GM18519 (cell line): ENCODE measurements around the gene TRIM40.
"Not testable (repeated sequence)": the region's sequence is repeated elsewhere in the genome, so short reads cannot be mapped to it uniquely, and the experiment has no call there.

Source experiments
- ATAC-seq: cut with Tn5 transposase; IDR thresholded peaks from one replicate; pipeline ENCODE4 v1.9.1; 2021; ENCODE audit warnings: mild to moderate bottlenecking, moderate library complexity; ENCODE audit not compliant: unreplicated experiment, low FRiP score

Gene TRIM40

DNA sequence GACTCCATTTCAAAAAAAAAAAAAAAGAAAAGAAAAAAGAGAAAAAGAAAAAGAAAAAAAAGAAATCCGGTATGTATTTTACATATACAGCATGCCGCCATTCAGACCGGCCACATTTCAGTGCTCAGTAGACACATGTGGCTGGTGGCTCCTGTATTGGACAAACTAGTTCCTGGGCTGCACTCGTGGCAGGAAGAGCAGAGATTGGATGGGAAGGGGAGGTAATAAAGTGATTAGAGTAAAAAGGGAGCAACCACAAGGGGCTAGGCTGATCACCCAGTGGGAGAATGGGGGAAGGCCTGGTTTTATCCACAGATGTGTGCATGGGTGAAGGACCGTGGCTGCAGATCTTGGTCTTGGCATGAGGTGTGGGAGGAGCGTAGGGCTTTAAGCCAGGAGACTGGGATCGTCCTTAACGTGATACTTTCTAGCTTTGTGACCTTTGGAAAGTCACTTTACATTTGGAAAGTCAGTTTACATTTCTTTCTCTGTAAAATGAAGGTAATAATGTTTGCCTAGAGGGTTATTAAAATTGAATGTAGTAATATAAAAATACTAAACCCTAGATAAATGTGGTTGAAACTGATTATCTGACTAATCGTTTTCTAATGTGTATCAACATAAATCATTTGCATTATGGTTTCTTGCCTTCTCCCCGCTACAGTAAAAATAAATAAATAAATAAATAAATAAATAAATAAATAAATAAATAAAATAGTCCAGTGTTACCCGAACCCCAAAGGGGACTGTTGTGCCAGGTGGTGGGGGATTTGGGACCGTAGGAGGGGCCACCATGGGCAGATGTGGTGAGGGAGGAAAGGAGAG lies 26.5 kb downstream of the TRIM40 start:
- no peak for ATAC-seq

DNA sequence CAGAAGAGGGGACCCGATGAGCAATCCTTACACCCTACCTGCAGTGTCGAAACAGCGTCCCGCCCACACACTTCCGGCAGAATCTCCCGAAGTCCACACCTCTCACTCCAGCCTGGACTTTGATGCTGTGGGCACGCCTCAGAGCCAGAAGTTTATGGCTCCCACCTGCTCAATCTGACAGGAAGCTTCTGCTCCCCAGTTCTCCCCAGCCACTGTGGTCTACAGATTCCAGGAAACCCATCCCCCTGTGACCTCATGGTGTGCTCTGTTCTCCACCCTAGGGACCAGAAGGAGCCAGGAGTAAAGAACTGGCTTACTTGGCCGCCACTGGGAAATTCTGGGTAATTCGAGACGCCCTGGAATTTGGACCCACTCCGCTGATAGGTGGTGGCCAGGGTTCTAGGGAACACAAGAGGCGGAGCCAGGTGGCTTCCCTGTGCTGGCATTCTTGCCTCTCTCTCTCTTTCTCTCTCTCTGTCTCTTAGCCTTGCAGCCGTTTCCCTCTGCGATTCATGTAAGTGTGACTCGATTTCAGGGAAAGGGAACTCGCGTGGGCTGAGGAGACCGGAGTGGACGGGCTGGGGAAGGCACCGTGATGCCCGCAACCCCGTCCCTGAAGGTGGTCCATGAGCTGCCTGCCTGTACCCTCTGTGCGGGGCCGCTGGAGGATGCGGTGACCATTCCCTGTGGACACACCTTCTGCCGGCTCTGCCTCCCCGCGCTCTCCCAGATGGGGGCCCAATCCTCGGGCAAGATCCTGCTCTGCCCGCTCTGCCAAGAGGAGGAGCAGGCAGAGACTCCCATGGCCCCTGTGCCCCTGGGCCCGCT lies 27.4 kb downstream of the TRIM40 start, which contains the start of gene TRIM15:
Gene TRIM15 (plus strand): TSS at position 457 of the 828 bp plus-strand sequence. CDS start 139 bp downstream, at position 596.
- no peak for ATAC-seq

DNA sequence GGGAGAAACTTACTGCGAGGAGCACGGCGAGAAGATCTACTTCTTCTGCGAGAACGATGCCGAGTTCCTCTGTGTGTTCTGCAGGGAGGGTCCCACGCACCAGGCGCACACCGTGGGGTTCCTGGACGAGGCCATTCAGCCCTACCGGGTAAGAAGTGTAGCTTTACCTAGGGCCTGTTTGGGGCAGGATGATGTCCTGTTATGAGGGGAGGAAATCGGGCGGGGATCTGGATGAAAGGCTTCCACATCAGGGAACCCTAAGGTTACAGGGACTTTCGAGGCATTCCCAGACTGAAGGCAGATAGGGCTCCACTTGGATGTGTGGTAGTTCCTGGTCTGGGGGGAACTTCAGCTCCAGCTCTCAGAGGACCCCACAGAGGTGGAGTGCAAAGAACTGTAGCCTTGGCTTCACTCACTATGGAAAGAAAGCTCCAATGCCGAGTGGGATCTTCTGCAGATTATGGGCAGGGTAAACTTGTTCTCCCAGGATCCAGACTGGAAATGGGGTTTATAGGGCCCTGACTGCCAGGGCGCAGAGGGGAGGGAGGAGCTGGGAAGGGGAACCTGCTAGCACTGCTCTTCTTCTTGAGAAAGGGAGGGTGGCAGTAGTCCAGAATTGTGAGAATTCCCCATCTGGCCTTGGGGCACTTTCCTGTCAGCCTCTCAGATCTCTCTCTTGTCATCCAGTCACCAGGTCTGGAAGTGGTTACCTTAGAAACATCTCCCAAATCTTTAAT lies 28.1 kb downstream of the TRIM40 start:
- ATAC-seq = no peak

DNA sequence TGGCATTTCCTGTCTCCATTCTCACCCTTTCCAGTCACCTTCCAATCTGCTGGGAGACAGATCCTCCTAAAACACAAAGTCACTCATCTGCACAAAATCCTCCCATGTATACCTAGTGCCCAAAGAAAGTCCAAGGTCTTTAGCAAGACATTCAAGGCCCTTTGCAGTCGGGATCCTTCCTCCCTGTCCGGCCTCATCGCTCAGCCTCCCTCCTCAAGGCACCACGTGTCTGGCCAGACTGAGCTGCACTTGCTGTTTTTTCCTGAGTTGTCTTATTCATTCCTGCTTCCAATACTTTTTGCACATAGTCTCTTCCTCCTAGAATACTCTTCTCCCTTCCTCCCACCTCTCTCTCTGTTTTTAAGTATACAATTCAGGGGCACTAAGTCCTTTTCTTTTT lies 28.8 kb downstream of the TRIM40 start:
- no peak for ATAC-seq

DNA sequence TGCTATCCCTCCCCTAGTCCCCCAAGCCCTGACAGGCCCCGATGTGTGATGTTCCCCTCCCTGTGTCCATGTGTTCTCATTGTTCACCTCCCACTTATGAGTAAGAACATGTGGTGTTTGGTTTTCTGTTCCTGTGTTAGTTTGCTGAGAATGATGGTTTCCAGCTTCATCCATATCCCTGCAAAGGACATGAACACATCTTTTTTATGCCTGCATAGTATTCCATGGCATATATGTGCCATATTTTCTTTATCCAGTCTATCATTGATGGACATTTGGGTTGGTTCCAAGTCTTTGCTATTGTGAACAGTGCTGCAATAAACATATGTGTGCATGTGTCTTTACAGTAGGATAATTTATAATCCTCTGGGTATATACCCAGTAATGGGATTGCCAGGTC lies 29.3 kb downstream of the TRIM40 start:
- not testable (repeated sequence) for ATAC-seq

DNA sequence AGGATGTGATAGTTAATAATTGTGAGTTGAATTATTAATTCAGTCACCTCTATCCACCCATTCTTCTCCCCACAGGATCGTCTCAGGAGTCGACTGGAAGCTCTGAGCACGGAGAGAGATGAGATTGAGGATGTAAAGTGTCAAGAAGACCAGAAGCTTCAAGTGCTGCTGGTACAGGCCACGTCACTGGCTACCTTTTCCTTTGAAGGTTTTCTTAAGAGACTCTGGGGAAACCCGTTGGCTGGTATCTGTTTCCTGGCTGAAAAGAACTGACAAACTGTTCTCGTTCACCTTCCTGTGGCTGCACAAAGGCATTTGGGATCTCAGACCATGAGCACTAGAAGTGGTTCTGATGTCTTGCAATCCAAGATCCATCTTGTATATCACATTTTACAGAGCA lies 31.2 kb downstream of the TRIM40 start:
- ATAC-seq = no peak

DNA sequence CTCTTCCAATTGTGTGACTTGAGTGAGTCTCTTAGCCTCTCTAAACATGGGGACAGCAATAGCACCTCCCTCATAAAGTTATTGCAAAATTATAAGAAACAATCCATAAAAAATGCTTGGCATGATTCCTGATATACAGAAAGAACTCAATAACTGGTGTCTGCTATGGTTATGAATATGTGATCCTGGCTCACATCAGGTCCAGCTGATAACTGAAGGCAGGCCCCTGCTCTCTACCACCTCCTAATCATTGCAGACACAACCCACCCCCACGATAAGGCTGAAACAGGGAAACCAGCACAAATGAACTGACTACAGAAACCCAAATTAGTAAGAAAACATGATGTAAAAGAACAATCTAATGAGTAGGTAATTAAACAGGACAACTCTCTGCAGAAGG lies 32.8 kb downstream of the TRIM40 start:
- ATAC-seq = no peak

DNA sequence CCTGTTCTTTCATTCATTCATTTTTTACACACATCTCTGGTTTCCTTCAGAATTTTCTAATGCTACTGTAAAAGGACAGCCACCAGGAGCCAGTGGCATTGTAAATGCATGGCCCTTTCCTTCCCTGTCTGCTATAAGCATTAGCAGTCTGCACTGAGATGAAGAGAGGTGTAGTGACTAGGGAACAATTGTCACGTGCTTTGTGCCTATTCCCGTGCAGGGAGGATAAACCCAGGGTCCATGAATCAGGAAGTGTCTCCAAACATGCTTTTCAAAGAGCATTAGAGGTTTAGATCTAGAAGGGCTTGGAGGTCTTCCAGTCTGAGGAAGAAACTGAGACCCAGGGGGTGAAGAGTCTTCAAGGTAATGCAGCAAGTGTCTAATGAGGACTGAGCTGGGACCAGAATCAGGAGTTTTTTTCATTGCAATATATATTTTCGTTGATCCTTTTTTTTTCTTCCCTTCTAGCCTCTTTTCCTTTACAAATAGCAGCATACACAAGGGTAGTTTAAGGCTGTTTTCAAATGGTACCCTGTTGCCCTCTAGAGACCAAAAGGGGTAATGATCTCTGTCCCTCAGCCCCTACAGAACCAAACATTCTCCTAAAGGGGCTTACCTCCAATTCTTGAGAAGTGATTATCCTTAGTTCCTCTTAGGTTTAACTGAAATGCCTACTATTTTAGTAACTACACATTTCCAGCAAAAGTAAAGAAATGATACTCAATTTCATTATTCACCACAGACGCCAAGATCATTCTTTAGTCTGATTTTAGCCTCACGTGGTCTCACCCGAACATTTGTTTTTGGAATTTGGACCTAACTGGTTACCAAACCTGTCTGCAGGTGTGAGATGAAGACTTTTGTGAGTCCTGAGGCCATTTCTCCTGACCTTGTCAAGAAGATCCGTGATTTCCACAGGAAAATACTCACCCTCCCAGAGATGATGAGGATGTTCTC lies 34.0 kb downstream of the TRIM40 start:
- ATAC-seq = no peak

DNA sequence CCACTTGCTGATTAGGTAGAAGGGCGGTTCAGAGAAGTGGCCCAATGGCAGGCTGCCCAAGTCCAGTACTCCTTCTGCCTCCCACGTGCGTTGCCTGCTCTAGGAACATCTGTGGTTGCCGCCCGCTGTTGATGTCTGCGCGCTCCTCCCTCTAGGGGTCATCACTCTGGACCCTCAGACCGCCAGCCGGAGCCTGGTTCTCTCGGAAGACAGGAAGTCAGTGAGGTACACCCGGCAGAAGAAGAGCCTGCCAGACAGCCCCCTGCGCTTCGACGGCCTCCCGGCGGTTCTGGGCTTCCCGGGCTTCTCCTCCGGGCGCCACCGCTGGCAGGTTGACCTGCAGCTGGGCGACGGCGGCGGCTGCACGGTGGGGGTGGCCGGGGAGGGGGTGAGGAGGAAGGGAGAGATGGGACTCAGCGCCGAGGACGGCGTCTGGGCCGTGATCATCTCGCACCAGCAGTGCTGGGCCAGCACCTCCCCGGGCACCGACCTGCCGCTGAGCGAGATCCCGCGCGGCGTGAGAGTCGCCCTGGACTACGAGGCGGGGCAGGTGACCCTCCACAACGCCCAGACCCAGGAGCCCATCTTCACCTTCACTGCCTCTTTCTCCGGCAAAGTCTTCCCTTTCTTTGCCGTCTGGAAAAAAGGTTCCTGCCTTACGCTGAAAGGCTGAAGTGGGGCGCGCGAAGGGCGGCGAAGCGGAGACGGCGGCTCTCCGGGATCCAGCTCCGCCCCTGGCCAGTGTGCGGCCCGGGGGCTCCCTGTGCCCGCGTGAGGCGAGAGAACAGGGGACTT lies 35.9 kb downstream of the TRIM40 start:
- no peak for ATAC-seq

DNA sequence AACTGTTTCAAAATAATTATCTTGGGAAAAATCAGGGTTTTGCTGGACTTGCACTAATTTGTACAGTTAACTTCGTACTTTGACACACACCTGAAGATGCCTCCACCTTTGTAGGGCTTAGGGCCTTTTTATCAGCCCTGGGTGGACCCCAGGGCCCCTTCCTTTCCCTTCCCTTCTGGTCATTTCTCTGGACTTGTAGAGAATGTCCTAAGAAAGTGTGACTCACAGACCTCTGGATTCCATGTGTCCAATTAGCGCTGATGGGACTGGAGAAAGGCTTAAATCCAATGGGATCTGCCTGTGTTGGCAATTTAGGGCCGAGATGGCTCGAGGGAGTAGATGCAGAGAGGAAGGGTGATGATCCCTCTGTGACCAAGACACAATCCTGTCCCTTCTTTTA lies 36.7 kb downstream of the TRIM40 start:
- ATAC-seq = no peak

DNA sequence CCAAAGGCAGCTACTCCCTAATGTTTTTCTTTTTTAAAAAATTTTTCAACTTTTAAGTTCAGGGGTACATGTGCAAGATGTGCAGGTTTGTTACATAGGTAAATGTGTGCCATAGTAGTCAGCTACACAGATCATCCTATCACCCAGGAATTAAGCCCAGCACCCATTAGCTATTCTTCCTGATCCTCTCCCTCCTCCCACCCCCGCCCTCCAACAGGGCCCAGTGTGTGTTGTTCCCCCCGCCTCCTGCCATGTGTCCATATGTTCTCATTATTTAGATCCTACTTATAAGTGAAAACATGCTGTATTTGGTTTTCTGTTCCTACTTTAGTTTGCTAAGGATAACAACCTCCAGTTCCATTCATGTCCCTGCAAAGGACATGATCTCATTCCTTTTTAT lies 39.8 kb downstream of the TRIM40 start:
- ATAC-seq = no peak

DNA sequence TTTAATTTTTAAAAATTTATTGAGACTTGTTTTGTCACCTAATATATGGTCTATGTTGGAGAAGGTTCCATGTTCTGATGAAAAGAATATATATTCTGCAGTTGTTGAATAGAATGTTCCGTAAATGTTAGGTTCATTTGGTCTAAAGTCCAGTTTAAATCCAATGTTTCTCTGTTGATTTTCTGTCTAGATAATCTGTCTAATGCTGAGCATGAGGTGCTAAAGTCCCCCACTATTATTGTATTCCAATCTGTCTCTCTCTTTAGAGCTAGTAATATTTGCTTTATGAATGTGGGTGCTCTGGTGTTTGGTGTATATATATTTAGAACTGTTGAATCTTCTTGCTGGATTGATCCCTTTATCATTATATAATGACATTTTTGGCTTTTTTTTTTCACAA lies 42.9 kb downstream of the TRIM40 start:
- ATAC-seq = no peak

DNA sequence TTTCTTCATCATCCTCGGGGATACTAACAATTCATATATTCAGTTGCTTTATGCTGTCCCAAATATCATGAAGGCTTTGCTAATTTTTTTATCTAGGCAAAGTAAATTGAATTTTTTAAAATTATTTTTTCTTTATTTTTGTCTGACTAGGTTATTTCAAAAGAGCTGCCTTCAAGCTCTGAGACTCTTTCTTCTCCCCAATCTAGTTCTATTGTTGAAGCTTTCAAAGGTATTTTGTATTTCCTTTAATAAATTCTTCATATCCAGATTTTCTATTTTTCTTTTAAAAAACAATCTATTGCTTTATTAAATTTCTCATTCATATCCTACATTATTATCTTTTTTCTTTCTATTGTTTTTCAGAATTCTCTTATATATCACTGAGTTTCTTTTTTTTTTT lies 44.2 kb downstream of the TRIM40 start:
- ATAC-seq = no peak

DNA sequence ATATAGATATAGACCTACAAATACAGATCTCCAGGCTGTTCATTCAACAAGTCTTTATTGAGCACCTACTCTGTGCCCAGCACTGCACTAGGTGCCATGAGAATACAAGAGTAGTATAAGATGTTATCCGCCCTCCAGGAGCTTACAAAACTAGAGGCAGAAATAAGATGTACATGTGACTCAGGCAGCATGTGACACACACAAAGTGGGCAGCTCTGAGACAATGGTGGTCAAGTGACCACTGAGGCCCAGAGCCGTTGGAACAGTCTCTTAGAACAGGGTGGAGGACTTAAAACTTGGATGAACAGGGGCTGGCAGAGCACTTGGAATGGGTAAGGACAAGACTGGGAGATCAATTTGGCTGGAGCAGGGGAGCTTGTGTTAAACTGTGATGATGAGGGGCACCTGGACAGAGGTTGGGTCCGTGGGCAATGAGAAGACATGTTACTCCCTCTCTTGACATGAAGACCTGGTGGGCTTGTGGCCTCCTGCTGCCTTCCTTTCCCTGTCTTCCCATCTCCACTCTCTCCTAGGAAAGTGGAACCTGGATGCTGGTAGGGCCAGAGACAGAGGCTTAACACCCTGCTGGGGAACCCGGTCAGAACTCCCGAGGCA lies 48.6 kb downstream of the TRIM40 start:
- no peak for ATAC-seq

DNA sequence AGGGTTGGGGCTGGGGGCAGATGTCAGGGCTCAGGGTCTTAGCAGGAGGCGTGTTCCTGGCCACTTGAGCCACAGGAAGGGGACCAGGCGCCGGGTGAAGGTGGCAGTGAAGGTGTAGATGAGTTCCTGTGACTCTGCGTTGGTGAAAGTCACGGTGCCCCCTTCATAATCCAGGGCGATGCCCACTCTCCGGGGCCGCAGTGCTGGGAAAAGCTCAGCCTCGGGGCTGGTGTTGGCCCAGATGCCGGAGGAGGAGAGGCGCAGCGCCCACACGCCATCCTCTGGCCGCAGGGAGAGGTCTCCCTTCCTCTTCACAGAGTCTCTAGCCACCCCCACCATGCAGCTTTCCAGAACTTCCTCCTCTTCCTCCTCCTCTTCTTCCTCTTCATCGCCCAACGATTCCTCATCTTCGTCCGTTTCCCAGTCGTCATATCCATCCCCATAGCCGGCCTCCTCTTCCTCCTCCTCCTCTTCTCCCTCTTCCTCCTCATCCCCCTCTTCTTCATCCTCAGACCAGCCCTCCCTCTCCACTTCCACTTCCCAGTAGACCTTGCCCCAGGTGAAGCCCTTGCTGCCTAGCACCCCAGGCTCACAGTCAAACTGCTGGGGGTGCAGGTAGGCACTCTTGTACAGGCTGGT lies 50.0 kb downstream of the TRIM40 start:
- no peak for ATAC-seq

DNA sequence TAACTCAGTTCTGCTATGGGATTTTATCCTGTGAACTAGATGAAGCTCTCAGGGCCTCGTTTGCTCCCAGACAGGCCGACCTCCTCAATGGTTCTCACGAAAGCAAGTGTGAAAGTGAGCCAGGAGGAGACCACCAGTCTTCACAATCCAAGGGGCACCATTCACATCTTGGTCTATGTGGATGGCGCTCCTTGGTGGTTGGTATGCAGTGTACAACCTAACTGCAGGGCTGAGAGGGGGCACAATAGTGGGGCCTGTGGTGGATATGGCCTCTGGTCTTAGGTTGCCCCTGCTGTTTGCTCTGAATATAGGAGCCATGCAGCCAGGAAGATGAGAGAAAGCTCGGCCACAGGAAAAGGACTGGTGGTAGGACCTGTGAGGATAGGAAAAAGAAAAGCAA lies 52.6 kb downstream of the TRIM40 start:
- ATAC-seq = no peak

DNA sequence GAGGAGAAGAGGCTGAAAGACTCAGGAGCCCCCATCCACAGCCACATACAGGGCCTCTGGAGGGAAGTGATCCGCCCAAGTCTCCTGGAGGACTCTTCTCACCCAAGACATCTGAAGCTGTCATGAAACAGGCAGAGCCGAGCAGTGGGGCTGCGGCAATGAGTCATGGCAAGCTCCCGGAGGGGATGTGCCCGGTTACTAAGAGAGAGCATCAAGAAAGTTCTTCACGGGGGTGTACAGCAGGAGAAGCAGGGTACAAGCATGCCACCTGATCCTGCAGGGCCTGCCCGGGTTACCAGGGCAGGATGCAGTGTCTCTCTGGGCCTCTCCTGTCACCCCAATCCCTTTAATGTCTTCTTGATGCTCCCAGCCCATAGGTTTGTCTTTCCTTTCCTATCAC lies 56.1 kb downstream of the TRIM40 start:
- ATAC-seq = no peak
